HepG2 (cell line): ENCODE measurements around the gene MFN2. TPM values are rescaled to one million over a fixed set of nuclear protein-coding genes. Genes with fewer than 3 reads are reported as not detected.
A peak's percentile ranks its signal among the peaks of the same experiment; 100 is the strongest.

Experiments
- ATAC-seq: fragments of 200-7000 bp; cut with Tn5 transposase; 3 replicates; pipeline ENCODE4 v1.9.1; 2020; ENCODE audit warnings: mild to moderate bottlenecking, moderate library complexity
- BruUV-seq: library from RNA; stranded (reverse); fragments of 400-500 nt; replicated peaks from 2 replicates; lab custom pipeline; 2021; lab: Mats Ljungman, UMichigan
- CTCF ChIA-PET: fragments of 300-600 bp; formaldehyde crosslinking; extraction: SDS; loops from one replicate; lab custom pipeline; 2021; ENCODE audit warnings: low total read pairs, inconsistent platforms, low intra/inter-chr PET ratio; lab: Yijun Ruan, JAX
- POLR2A ChIA-PET: fragments of 350-600 bp; sonication (Branson Sonifier 250); formaldehyde crosslinking; loops from one replicate; lab custom pipeline; 2020; ENCODE audit warnings: antibody characterized with exemption, inconsistent platforms; lab: Yijun Ruan, JAX
- DNase-seq: peaks from one replicate; pipeline ENCODE4 v3.0.0-alpha.2; 2015; ENCODE audit warnings: low spot score
- FAIRE-seq: peaks from 3 replicates; lab custom pipeline; 2011; peaks lifted over from hg19 to GRCh38; lab: Jason Lieb, UNC
- H2AFZ ChIP-seq: one replicate; pipeline ENCODE4 v1.6.1; 2011; ENCODE audit warnings: low read length, inconsistent platforms
- H3K27ac ChIP-seq: fragments of 300-600 bp; 3 replicates; pipeline ENCODE4 v1.8.0; 2011; ENCODE audit warnings: mixed run types, mild to moderate bottlenecking, mixed read lengths, low read length, inconsistent platforms; ENCODE audit not compliant: insufficient read depth; ENCODE audit errors: extremely low read length
- H3K27me3 ChIP-seq, 2 experiments: fragments of 200-600 bp in 1 of 2; 2 replicates in 1 of 2; 3 replicates in 1 of 2; pipeline versions ENCODE4 v1.6.0 to v1.8.0; 2011; ENCODE audit warnings: low read length in 2 of 2, mild to moderate bottlenecking in 2 of 2, moderate library complexity in 2 of 2, inconsistent platforms in 1 of 2; ENCODE audit not compliant: insufficient read depth in 2 of 2, control insufficient read depth in 1 of 2
- H3K36me3 ChIP-seq, 2 experiments: fragments of 200-600 bp in 1 of 2; replicated peaks in 1 of 2; 2 replicates in 1 of 2; 3 replicates in 1 of 2; pipeline versions ENCODE4 v1.5.1 to v1.8.0; 2011; ENCODE audit warnings: low read length in 2 of 2, inconsistent platforms in 1 of 2; ENCODE audit not compliant: insufficient read depth in 2 of 2, control insufficient read depth in 1 of 2
- H3K4me1 ChIP-seq: 2 replicates; pipeline ENCODE4 v1.5.1; 2012; ENCODE audit warnings: low read length, inconsistent platforms; ENCODE audit not compliant: insufficient read depth
- H3K4me2 ChIP-seq: 2 replicates; pipeline ENCODE4 v1.6.0; 2011; ENCODE audit warnings: low read depth, low read length, inconsistent platforms
- H3K4me3 ChIP-seq, 3 experiments: fragments of 200-600 bp in 1 of 3; sonication (generic), shearing (Covaris generic) in 1 of 3; replicated peaks in 1 of 3; 2 replicates each; pipeline ENCODE4 v1.5.1; 2011 to 2016; ENCODE audit warnings: low read length in 3 of 3, inconsistent platforms in 2 of 3, low read depth in 2 of 3, mild to moderate bottlenecking in 2 of 3, control low read depth in 1 of 3, mixed read lengths in 1 of 3; ENCODE audit not compliant: insufficient read depth in 1 of 3
- H3K79me2 ChIP-seq: one replicate; pipeline ENCODE4 v1.6.1; 2011; ENCODE audit warnings: low read length, inconsistent platforms; ENCODE audit not compliant: insufficient read depth
- H3K9ac ChIP-seq: 2 replicates; pipeline ENCODE4 v1.6.0; 2011; ENCODE audit warnings: mild to moderate bottlenecking, low read depth, low read length, inconsistent platforms; ENCODE audit not compliant: insufficient read depth
- H3K9me3 ChIP-seq: 2 replicates; pipeline ENCODE4 v1.5.1; 2012; ENCODE audit warnings: mild to moderate bottlenecking, low read length
- H4K20me1 ChIP-seq: 2 replicates; pipeline ENCODE4 v1.6.0; 2011; ENCODE audit warnings: inconsistent platforms, mild to moderate bottlenecking, low read length, moderate library complexity; ENCODE audit not compliant: insufficient read depth
- GABPB1 ChIP-seq: IDR thresholded peaks from 2 replicates; pipeline ENCODE4 v1.6.1; 2016; ENCODE audit warnings: mild to moderate bottlenecking, missing genetic modification reagents, moderate library complexity, missing compliant biosample characterization
- HOXA9 ChIP-seq: sonication (generic); formaldehyde crosslinking; IDR thresholded peaks from 2 replicates; pipeline ENCODE4 v1.8.1; 2022; ENCODE audit warnings: missing genetic modification reagents, mild to moderate bottlenecking, moderate library complexity, borderline replicate concordance
- MAFF ChIP-seq: IDR thresholded peaks from 2 replicates; pipeline ENCODE4 v1.6.1; 2011; ENCODE audit warnings: low read depth, low read length, improper control_type of control experiment
- NRL ChIP-seq: sonication (generic); formaldehyde crosslinking; IDR thresholded peaks from 2 replicates; pipeline ENCODE4 v1.5.0; 2020; ENCODE audit warnings: missing genetic modification reagents, mild to moderate bottlenecking, moderate library complexity, borderline replicate concordance
- PLRG1 ChIP-seq: fragments of 450-650 bp; conservative IDR thresholded peaks from 2 replicates; pipeline ENCODE4 v1.6.1; 2016
- ZNF3 ChIP-seq: IDR thresholded peaks from 2 replicates; pipeline ENCODE4 v1.7.0; 2017; ENCODE audit warnings: inconsistent platforms
- ZNF337 ChIP-seq: sonication (generic); formaldehyde crosslinking; IDR thresholded peaks from 2 replicates; pipeline ENCODE4 v1.5.1; 2020; ENCODE audit warnings: missing genetic modification reagents, low read depth, mild to moderate bottlenecking, borderline replicate concordance
- ZNF446 ChIP-seq: sonication (generic); formaldehyde crosslinking; IDR thresholded peaks from 2 replicates; pipeline ENCODE4 v1.5.0; 2020; ENCODE audit warnings: mild to moderate bottlenecking, missing genetic modification reagents
- ZNF510 ChIP-seq: sonication (generic); formaldehyde crosslinking; IDR thresholded peaks from 2 replicates; pipeline ENCODE4 v1.4.0; 2020; ENCODE audit warnings: low read depth, mild to moderate bottlenecking, missing genetic modification reagents
- ZNF556 ChIP-seq: sonication (generic); formaldehyde crosslinking; IDR thresholded peaks from 2 replicates; pipeline ENCODE4 v1.4.0; 2020; ENCODE audit warnings: mild to moderate bottlenecking, missing genetic modification reagents, borderline replicate concordance
- ZNF563 ChIP-seq: sonication (generic); formaldehyde crosslinking; IDR thresholded peaks from 2 replicates; pipeline ENCODE4 v1.8.0; 2022; ENCODE audit warnings: mild to moderate bottlenecking, moderate library complexity, missing genetic modification reagents
- WGBS: methylation state at CpG from one replicate; pipeline ENCODE4 v1.1.6; 2017; ENCODE audit warnings: low lambda C conversion rate; 5-methylcytosine and 5-hydroxymethylcytosine counted together
- in situ Hi-C: cut with HindIII; loops from 2 replicates; pipeline ENCODE4 v1.10.0; 2017; ENCODE audit warnings: low pct_unique_long_range_greater_than_20kb; ENCODE audit not compliant: extremely low pct_ligation_motif_present
- intact Hi-C: fragments of 100-400 bp; cut with micrococcal nuclease; formaldehyde crosslinking; loops from one replicate; pipeline ENCODE4 v1.10.0; 2022; ENCODE audit not compliant: unreplicated experiment
- polyA plus RNA-seq, 8 experiments: library from polyadenylated mRNA; depleted of rRNA in 3 of 8; stranded (reverse) in 7 of 8; unstranded in 1 of 8; fragments of >200 nt; fragmentation: Illumina TruSeq in 4 of 8; extraction: Trizol in 4 of 8; gene quantifications; 2 replicates each; pipeline versions ENCODE4 v1.2.1 to v1.2.3, GENCODE V29; 2011 to 2016; ENCODE audit warnings: low read depth in 4 of 8, missing spikeins in 1 of 8, mixed read lengths in 1 of 8; ENCODE audit not compliant: insufficient read depth in 1 of 8
- total RNA-seq, 5 experiments: library from RNA; depleted of rRNA; stranded (reverse); fragments of >200 nt; fragmentation: Illumina TruSeq; extraction: Trizol; gene quantifications; 2 replicates each; pipeline ENCODE4 v1.2.3, GENCODE V29; 2016; ENCODE audit warnings: low read depth in 1 of 5
- TF ChIP-seq, protein P1 (sequence below): sonication (generic); formaldehyde crosslinking; IDR thresholded peaks from 2 replicates; pipeline ENCODE4 v1.5.0; 2020; ENCODE audit warnings: missing genetic modification reagents
- TF ChIP-seq, protein P2 (sequence below): IDR thresholded peaks from 2 replicates; pipeline ENCODE4 v1.6.1; 2016

MFN2 gene
- total and polyA plus RNA-seq, 2 of the 13 experiments (the other 11 are each of a cell fraction or from before 2014, with no cell fraction given), result 38.7 to 60.9 TPM

DNA sequence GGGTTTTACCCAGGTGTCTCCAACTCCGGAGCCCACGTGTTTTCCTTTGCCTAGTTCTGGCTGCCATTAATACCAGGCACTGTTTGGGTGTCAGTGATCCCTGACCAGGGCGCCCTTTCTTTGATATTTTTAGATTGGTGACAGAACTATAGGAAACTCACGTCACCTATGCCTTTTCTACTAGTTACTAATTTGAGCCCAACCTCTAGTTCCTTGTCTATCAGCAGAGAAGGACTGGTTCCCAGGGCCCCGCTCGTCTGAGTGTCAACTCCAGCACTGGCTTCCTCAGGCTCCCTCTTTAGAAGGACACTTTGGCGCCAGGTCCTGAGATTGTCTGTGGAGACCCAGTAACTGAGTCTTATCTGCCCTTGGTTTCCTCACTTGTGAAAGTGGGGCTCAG lies 9.4 kb downstream of the MFN2 start:
- no peaks in the 10 kb centered on the region for H3K9me3 ChIP-seq
- TF ChIP-seq NRL (CRISPR knock-in tag), result no peak
- TF ChIP-seq ZNF563 (CRISPR knock-in tag), result no peak
- no peak for TF ChIP-seq ZNF3 (CRISPR knock-in tag)
- TF ChIP-seq ZNF556, result no peak
- no peak for TF ChIP-seq MAFF
- no peak for TF ChIP-seq ZNF337 (CRISPR knock-in tag)
- TF ChIP-seq PLRG1, result no peak
- no peak for TF ChIP-seq ZNF510
- TF ChIP-seq GABPB1, result no peak
- TF ChIP-seq, protein P1, sequence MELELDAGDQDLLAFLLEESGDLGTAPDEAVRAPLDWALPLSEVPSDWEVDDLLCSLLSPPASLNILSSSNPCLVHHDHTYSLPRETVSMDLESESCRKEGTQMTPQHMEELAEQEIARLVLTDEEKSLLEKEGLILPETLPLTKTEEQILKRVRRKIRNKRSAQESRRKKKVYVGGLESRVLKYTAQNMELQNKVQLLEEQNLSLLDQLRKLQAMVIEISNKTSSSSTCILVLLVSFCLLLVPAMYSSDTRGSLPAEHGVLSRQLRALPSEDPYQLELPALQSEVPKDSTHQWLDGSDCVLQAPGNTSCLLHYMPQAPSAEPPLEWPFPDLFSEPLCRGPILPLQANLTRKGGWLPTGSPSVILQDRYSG (CRISPR knock-in tag), result no peak
- TF ChIP-seq, protein P2, sequence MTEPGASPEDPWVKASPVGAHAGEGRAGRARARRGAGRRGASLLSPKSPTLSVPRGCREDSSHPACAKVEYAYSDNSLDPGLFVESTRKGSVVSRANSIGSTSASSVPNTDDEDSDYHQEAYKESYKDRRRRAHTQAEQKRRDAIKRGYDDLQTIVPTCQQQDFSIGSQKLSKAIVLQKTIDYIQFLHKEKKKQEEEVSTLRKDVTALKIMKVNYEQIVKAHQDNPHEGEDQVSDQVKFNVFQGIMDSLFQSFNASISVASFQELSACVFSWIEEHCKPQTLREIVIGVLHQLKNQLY (CRISPR knock-in tag), result no peak
- TF ChIP-seq ZNF446 (CRISPR knock-in tag), result no peak
- TF ChIP-seq HOXA9, result no peak
- H3K27ac ChIP-seq, result peak overlapping the region; percentile 73
- no peak overlapping the region for H2AFZ ChIP-seq
- peaks cover 23 to 65% of the 10 kb centered on the region in 2 experiments for H3K36me3 ChIP-seq
- FAIRE-seq (no peak), ATAC-seq (no peak), DNase-seq (no peak)
- no peaks in the 10 kb centered on the region; the same call in 1 of the 2 replicates for H4K20me1 ChIP-seq
- in situ Hi-C loops, result no loop called here
- H3K27me3 ChIP-seq, result no peaks in the 10 kb centered on the region
- 97% methylated on average over 7 of the region's 7 CpGs for WGBS
- no TSS peak for BruUV-seq
- CTCF ChIA-PET, result no interaction called here
- no peak overlapping the region for H3K4me2 ChIP-seq
- intact Hi-C loops, result no loop called here
- peak overlapping the region; percentile 59; the same call in 1 of the 2 replicates for H3K9ac ChIP-seq
- H3K4me3 ChIP-seq, result no peak overlapping the region
- POLR2A ChIA-PET, result interaction anchor here (0.9 to 3.4 kb wide), 5 partner anchors 8 to 81 kb away, joined by 4 to 33 read pairs (median 15); partner anchors contain the start of genes MFN2, MIIP and PLOD1
- peaks cover 23% of the 10 kb centered on the region for H3K79me2 ChIP-seq
- H3K4me1 ChIP-seq, result peaks cover 53% of the 10 kb centered on the region
